H1 (cell line): ENCODE data around the gene KLHL30. TPM values are rescaled to one million over a fixed set of nuclear protein-coding genes. Genes with fewer than 3 reads are reported as not detected.

Source experiments
- CTCF ChIA-PET: fragments of 300-600 bp; sonication (Branson Sonifier 250); formaldehyde crosslinking; loops from one replicate; lab custom pipeline; 2021; ENCODE audit not compliant: partially characterized antibody; lab: Charles Lee
- POLR2A ChIA-PET: fragments of 300-600 bp; sonication (Branson Sonifier 250); formaldehyde crosslinking; loops from one replicate; lab custom pipeline; 2021; ENCODE audit warnings: inconsistent platforms; ENCODE audit not compliant: partially characterized antibody; lab: Charles Lee
- DNase-seq, 2 experiments: peaks; one replicate each; pipeline versions ENCODE4 v3.0.0 to v3.0.0-alpha.2; 2010 to 2022; ENCODE audit warnings: low spot score in 2 of 2, low read depth in 1 of 2, mixed read lengths in 1 of 2
- FAIRE-seq: peaks from 2 replicates; lab custom pipeline; 2011; peaks lifted over from hg19 to GRCh38; lab: Jason Lieb, UNC
- H2AFZ ChIP-seq: 2 replicates; pipeline ENCODE4 v1.8.1; 2012; ENCODE audit warnings: low read length, inconsistent platforms
- H2AK5ac ChIP-seq: 2 replicates; pipeline ENCODE4 v1.6.1; 2013; ENCODE audit warnings: low read depth, low read length
- H2BK120ac ChIP-seq: replicated peaks from 2 replicates; pipeline ENCODE3; 2013; ENCODE audit warnings: low read depth, low read length, inconsistent platforms
- H2BK12ac ChIP-seq: 2 replicates; pipeline ENCODE4 v1.6.1; 2013; ENCODE audit warnings: low read depth, low read length
- H2BK15ac ChIP-seq: 2 replicates; pipeline ENCODE4 v1.6.1; 2013; ENCODE audit warnings: low read length
- H2BK20ac ChIP-seq: 2 replicates; pipeline ENCODE4 v1.6.1; 2013; ENCODE audit warnings: low read length
- H2BK5ac ChIP-seq: 2 replicates; pipeline ENCODE4 v1.6.1; 2013; ENCODE audit warnings: low read depth, low read length
- H3K14ac ChIP-seq: 2 replicates; pipeline ENCODE4 v1.6.1; 2013; ENCODE audit warnings: inconsistent platforms; ENCODE audit not compliant: insufficient read length
- H3K18ac ChIP-seq: 2 replicates; pipeline ENCODE4 v1.6.1; 2013; ENCODE audit warnings: low read length; ENCODE audit errors: extremely low read depth
- H3K23ac ChIP-seq: 2 replicates; pipeline ENCODE4 v1.6.1; 2013; ENCODE audit warnings: inconsistent platforms; ENCODE audit not compliant: insufficient read length
- H3K23me2 ChIP-seq: 2 replicates; pipeline ENCODE4 v1.6.1; 2013; ENCODE audit warnings: low read depth, low read length
- H3K27ac ChIP-seq: 2 replicates; pipeline ENCODE4 v1.6.1; 2011; ENCODE audit warnings: low read depth, low read length, inconsistent platforms
- H3K27me3 ChIP-seq, 4 experiments: replicated peaks in 1 of 4; 1 replicate in 1 of 4; 2 replicates in 3 of 4; pipeline versions ENCODE4 v1.6.1 to v1.8.1; 2011 to 2013; ENCODE audit warnings: low read length in 3 of 4, mild to moderate bottlenecking in 3 of 4, inconsistent platforms in 2 of 4, mixed read lengths in 2 of 4, moderate library complexity in 1 of 4; ENCODE audit not compliant: control insufficient read depth in 3 of 4, insufficient read depth in 3 of 4; ENCODE audit errors: extremely low read depth in 1 of 4
- H3K36me3 ChIP-seq, 4 experiments: 2 replicates each; pipeline versions ENCODE4 v1.6.1 to v1.8.1; 2011 to 2013; ENCODE audit warnings: mild to moderate bottlenecking in 4 of 4, low read length in 3 of 4, moderate library complexity in 2 of 4, control low read depth in 1 of 4, inconsistent platforms in 1 of 4; ENCODE audit not compliant: insufficient read depth in 4 of 4, control insufficient read depth in 2 of 4
- H3K4ac ChIP-seq: replicated peaks from 2 replicates; pipeline ENCODE3; 2013; ENCODE audit warnings: low read length, low read depth, mixed read lengths, inconsistent platforms; ENCODE audit not compliant: insufficient read length
- H3K4me1 ChIP-seq, 4 experiments: replicated peaks in 1 of 4; 1 replicate in 1 of 4; 2 replicates in 3 of 4; pipeline versions ENCODE4 v1.6.1 to v1.8.1; 2011 to 2013; ENCODE audit warnings: low read length in 3 of 4, inconsistent platforms in 2 of 4, mixed read lengths in 1 of 4; ENCODE audit not compliant: insufficient read depth in 4 of 4, control insufficient read depth in 3 of 4
- H3K4me2 ChIP-seq, 2 experiments: 2 replicates each; pipeline versions ENCODE4 v1.6.1 to v1.8.1; 2011 to 2013; ENCODE audit warnings: low read depth in 2 of 2, low read length in 2 of 2, control low read depth in 1 of 2, inconsistent platforms in 1 of 2, mild to moderate bottlenecking in 1 of 2; ENCODE audit not compliant: insufficient read depth in 1 of 2
- H3K4me3 ChIP-seq, 4 experiments: fragments of 200-600, 300-600 bp in 1 of 4; sonication (generic), shearing (Covaris generic), sonication (Bioruptor Twin) in 1 of 4; 2 replicates each; pipeline versions ENCODE4 v1.5.1 to v1.8.1; 2011 to 2016; ENCODE audit warnings: low read length in 4 of 4, low read depth in 3 of 4, control low read depth in 2 of 4, inconsistent platforms in 2 of 4, mild to moderate bottlenecking in 2 of 4, mixed read lengths in 1 of 4, moderate library complexity in 1 of 4; ENCODE audit not compliant: insufficient read depth in 2 of 4; ENCODE audit errors: extremely low read depth in 1 of 4
- H3K56ac ChIP-seq: replicated peaks from 2 replicates; pipeline ENCODE3; 2013; ENCODE audit warnings: low read depth, mild to moderate bottlenecking, mixed read lengths, low read length, inconsistent platforms; ENCODE audit not compliant: insufficient read length
- H3K79me1 ChIP-seq: 2 replicates; pipeline ENCODE4 v1.6.1; 2013; ENCODE audit warnings: low read depth, low read length, control low read depth
- H3K79me2 ChIP-seq, 2 experiments: 2 replicates each; pipeline versions ENCODE4 v1.6.1 to v1.8.1; 2012 to 2013; ENCODE audit warnings: low read length in 2 of 2, mild to moderate bottlenecking in 2 of 2, inconsistent platforms in 1 of 2; ENCODE audit not compliant: insufficient read depth in 2 of 2, control insufficient read depth in 1 of 2
- H3K9ac ChIP-seq, 4 experiments: replicated peaks in 1 of 4; 1 replicate in 1 of 4; 2 replicates in 3 of 4; pipeline versions ENCODE4 v1.6.1 to v1.8.1; 2011 to 2013; ENCODE audit warnings: low read depth in 3 of 4, low read length in 3 of 4, control low read depth in 2 of 4, mild to moderate bottlenecking in 2 of 4, moderate library complexity in 2 of 4, inconsistent platforms in 1 of 4; ENCODE audit errors: extremely low read depth in 1 of 4
- H3K9me3 ChIP-seq, 2 experiments: 2 replicates each; pipeline versions ENCODE4 v1.6.1 to v1.8.1; 2012 to 2013; ENCODE audit warnings: mild to moderate bottlenecking in 2 of 2, moderate library complexity in 2 of 2, control low read depth in 1 of 2, inconsistent platforms in 1 of 2, low read depth in 1 of 2, low read length in 1 of 2, mixed read lengths in 1 of 2; ENCODE audit not compliant: insufficient read depth in 2 of 2
- H4K20me1 ChIP-seq, 2 experiments: replicated peaks in 1 of 2; 2 replicates each; pipeline versions ENCODE3 to v1.8.1; 2011 to 2013; ENCODE audit warnings: inconsistent platforms in 2 of 2, low read length in 2 of 2, mild to moderate bottlenecking in 1 of 2; ENCODE audit not compliant: insufficient read depth in 2 of 2, control insufficient read depth in 1 of 2
- H4K5ac ChIP-seq: 2 replicates; pipeline ENCODE4 v1.6.1; 2013; ENCODE audit warnings: low read length, low read depth, mixed read lengths, inconsistent platforms; ENCODE audit not compliant: insufficient read length
- H4K8ac ChIP-seq: 2 replicates; pipeline ENCODE4 v1.8.0; 2013; ENCODE audit warnings: mild to moderate bottlenecking, moderate library complexity, low read length, inconsistent platforms; ENCODE audit not compliant: insufficient read depth; ENCODE audit errors: extremely low read depth
- H4K91ac ChIP-seq: replicated peaks from 2 replicates; pipeline ENCODE3; 2013; ENCODE audit warnings: low read length, mixed read lengths, inconsistent platforms; ENCODE audit not compliant: insufficient read length
- BACH1 ChIP-seq: IDR thresholded peaks from 2 replicates; pipeline ENCODE4 v1.6.1; 2012; ENCODE audit warnings: low read length, improper control_type of control experiment
- BRCA1 ChIP-seq: IDR thresholded peaks from 2 replicates; pipeline ENCODE4 v1.6.1; 2012; ENCODE audit warnings: low read depth, low read length, improper control_type of control experiment
- CEBPB ChIP-seq: IDR thresholded peaks from 2 replicates; pipeline ENCODE4 v1.6.1; 2012; ENCODE audit warnings: low read depth, low read length
- GTF2F1 ChIP-seq: IDR thresholded peaks from 2 replicates; pipeline ENCODE4 v1.6.1; 2012; ENCODE audit warnings: low read depth, low read length, improper control_type of control experiment, borderline replicate concordance
- SP4 ChIP-seq: IDR thresholded peaks from 2 replicates; pipeline ENCODE4 v1.6.1; 2012; ENCODE audit warnings: low read length, inconsistent platforms
- WGBS, 2 experiments: shearing (Covaris generic) in 1 of 2; methylation state at CpG; one replicate each; pipeline versions ENCODE4 v1.1.6 to v1.1.7; 2013 to 2015; ENCODE audit warnings: low lambda C conversion rate in 2 of 2, mixed read lengths in 2 of 2, inconsistent platforms in 1 of 2, low coverage in 1 of 2, missing lambda C conversion rate in 1 of 2; ENCODE audit not compliant: insufficient replicate concordance in 2 of 2, insufficient coverage in 1 of 2, insufficient read length in 1 of 2; ENCODE audit errors: extremely low coverage in 1 of 2, missing lambda C conversion rate in 1 of 2; 5-methylcytosine and 5-hydroxymethylcytosine counted together
- polyA plus RNA-seq, 7 experiments: library from polyadenylated mRNA; depleted of rRNA in 3 of 7; stranded (reverse) in 5 of 7; unstranded in 2 of 7; fragments of >200 nt in 5 of 7; fragments of 200-250 nt in 2 of 7; gene quantifications; 1 replicate in 5 of 7; 2 replicates in 1 of 7; 4 replicates in 1 of 7; pipeline versions ENCODE4 v1.2.1 to v1.2.3, GENCODE V29; 2011 to 2013; ENCODE audit warnings: missing spikeins in 2 of 7, mixed read lengths in 2 of 7
- total RNA-seq: library from RNA; stranded (reverse); fragmentation: NEBNext Ultra II Directional; extraction: Animal tissue kit (Norgen Biotek cat#: 25700); gene quantifications from 2 replicates; pipeline ENCODE4 v1.2.1, GENCODE V29; 2021

The KLHL30 gene
- total and polyA plus RNA-seq, 2 of the 8 experiments (the other 6 are each of a cell fraction or from before 2014, with no cell fraction given), result not detected

DNA sequence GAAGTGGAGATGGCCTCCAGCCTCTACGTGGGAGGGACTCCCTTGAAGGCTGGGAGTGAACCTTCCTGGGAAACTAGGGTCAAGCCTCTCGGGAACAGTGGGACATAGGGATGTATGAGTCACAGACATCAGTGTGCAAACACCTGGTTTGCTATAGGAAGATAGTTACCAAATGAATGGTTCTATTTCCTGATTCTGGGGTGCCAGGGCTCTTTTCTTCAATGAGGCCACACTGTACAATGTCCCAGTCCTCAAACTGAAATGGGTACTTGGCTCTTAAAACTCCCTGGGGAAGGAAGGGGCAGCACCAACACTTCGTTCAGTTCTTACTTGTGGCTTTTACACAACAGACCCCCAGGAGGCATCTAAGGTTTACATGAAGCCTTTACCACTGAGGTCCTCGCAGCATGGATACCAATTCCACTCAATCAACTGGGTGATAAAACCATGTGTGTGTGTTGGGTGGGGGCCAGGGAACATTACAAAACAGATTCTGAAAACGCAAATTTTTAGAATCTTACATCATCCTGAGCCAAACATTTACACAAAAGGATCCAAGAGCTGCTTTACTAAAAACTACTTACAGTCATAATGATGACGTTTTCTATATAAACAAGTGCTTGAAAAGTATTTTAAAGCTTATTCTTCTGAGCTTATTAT is 30.7 kb downstream of the KLHL30 start:
- Histone ChIP-seq H3K18ac (no peak overlapping the region), H4K8ac (no peak overlapping the region), H3K27ac (no peak overlapping the region), H4K91ac (no peak overlapping the region), H4K20me1 (peaks cover 6 to 13% of the 10 kb centered on the region in 2 experiments), H3K4me3 (no peak overlapping the region), H3K4ac (no peak overlapping the region), H3K23ac (no peak overlapping the region), H3K27me3 (peaks cover 1 to 9% (median 6%) of the 10 kb centered on the region in 4 experiments), H2AK5ac (no peak overlapping the region), H3K4me1 (no peaks in the 10 kb centered on the region), H2AFZ (no peak overlapping the region), H3K4me2 (no peak overlapping the region), H3K9ac (no peak overlapping the region; a peak in 1 of 7 replicates), H4K5ac (no peak overlapping the region), H3K79me1 (no peaks in the 10 kb centered on the region; the same call in 1 of the 2 replicates), H3K14ac (no peak overlapping the region), H2BK15ac (no peak overlapping the region), H2BK5ac (no peak overlapping the region), H3K79me2 (no peaks in the 10 kb centered on the region), H3K36me3 (peaks cover 2 to 26% (median 5%) of the 10 kb centered on the region in 4 experiments; a peak in 4 of 8 replicates), H2BK20ac (no peak overlapping the region), H3K23me2 (no peaks in the 10 kb centered on the region), H2BK12ac (no peak overlapping the region), H3K56ac (no peak overlapping the region), H2BK120ac (no peak overlapping the region), H3K9me3 (no peaks in the 10 kb centered on the region)
- DNase-seq, result no peak
- ChIA-PET POLR2A (interaction anchor here (0.9 kb wide), 1 partner anchor 86 kb away, joined by 3 read pairs; no protein-coding TSS in a partner anchor), CTCF (interaction anchor here (0.7 to 1.0 kb wide), 2 partner anchors 9 to 20 kb away, joined by 3 read pairs; no protein-coding TSS in a partner anchor)
- 89% methylated on average over 6 of the region's 6 CpGs; no CpG with 5 or more reads in 1 of the 2 experiments for WGBS, 2 experiments
- no peak for FAIRE-seq
- no peak for TF ChIP-seq SP4
- TF ChIP-seq CEBPB, result no peak
- no peak for TF ChIP-seq GTF2F1
- TF ChIP-seq BACH1, result no peak
- TF ChIP-seq BRCA1, result no peak
